ENCODE measurements around the gene LTBP2.

LTBP2 gene

GRCh38 chr14:74577948-74578275 is 34.1 kb downstream of the LTBP2 start:
- H3K4me3 ChIP-seq (ENCODE audit: low read length) = no peak overlapping the region
- H3K9me2 ChIP-seq (replicated peaks; ENCODE audit: control insufficient read depth, low read length) = no peaks in the 10 kb centered on the region
- TF ChIP-seq, protein P1, sequence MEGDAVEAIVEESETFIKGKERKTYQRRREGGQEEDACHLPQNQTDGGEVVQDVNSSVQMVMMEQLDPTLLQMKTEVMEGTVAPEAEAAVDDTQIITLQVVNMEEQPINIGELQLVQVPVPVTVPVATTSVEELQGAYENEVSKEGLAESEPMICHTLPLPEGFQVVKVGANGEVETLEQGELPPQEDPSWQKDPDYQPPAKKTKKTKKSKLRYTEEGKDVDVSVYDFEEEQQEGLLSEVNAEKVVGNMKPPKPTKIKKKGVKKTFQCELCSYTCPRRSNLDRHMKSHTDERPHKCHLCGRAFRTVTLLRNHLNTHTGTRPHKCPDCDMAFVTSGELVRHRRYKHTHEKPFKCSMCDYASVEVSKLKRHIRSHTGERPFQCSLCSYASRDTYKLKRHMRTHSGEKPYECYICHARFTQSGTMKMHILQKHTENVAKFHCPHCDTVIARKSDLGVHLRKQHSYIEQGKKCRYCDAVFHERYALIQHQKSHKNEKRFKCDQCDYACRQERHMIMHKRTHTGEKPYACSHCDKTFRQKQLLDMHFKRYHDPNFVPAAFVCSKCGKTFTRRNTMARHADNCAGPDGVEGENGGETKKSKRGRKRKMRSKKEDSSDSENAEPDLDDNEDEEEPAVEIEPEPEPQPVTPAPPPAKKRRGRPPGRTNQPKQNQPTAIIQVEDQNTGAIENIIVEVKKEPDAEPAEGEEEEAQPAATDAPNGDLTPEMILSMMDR (IDR thresholded peaks at IDR 0.05; ENCODE audit: low read depth, low read length, poor library complexity, severe bottlenecking) = no peak
- no peak for TF ChIP-seq EZH2phosphoT487 (IDR thresholded peaks at IDR 0.05; ENCODE audit: borderline replicate concordance, low read length)
- H3K79me2 ChIP-seq (ENCODE audit: control insufficient read depth, low read length) = no peaks in the 10 kb centered on the region
- peaks cover 4% of the 10 kb centered on the region; the same call in 1 of the 2 replicates for H3K27me3 ChIP-seq (ENCODE audit: control insufficient read depth, low read length)
- no peaks in the 10 kb centered on the region for H3K9me3 ChIP-seq (ENCODE audit: control insufficient read depth, insufficient read depth, low read length)
- H3K27ac ChIP-seq (ENCODE audit: low read depth, low read length) = no peak overlapping the region
- no peak overlapping the region for H3K4me2 ChIP-seq (ENCODE audit: low read length)
- H3F3A ChIP-seq (ENCODE audit: control insufficient read depth, insufficient read depth) = no peaks in the 10 kb centered on the region
- H4K20me1 ChIP-seq (ENCODE audit: control insufficient read depth, insufficient read depth, low read depth, low read length) = no peaks in the 10 kb centered on the region
- no peaks in the 10 kb centered on the region for H3K36me3 ChIP-seq (ENCODE audit: control insufficient read depth, low read length)
- H3K4me1 ChIP-seq (ENCODE audit: control insufficient read depth, low read length) = peaks cover 4% of the 10 kb centered on the region; the same call in 1 of the 2 replicates

DNA sequence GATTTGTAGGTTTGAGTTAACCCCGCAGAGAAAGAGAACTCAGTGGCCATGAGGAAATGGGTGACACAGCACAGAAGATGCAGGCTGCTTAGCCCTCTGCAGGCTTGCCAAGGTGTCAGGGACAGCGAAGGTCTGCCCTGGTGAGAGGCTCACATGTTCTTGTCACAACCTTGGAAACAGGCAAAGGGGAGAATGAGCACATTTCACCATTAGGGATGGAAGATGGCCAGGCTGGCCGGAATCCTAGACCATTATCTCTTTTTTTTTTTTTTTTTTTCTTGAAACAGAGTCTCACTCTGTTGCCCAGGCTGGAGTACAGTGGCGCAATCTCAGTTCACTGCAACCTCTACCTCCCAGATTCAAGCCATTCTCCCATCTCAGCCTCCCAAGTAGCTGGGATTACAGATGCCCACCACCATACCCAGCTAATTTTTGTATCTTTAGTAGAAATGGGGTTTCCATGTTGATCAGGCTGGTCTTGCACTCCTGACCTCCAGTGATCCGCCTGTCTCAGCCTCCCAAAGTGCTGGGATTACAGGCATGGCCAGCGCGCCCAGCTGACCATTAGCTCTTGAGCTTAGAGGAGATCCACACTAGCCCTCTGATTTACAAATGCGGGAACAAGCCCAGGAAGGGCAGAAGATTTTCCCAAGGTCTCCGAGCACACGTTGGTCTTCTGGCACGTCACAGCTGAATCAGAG is 34.6 kb downstream of the LTBP2 start:
- Histone ChIP-seq H3K4me3 (ENCODE audit: low read length) (no peak overlapping the region), H3K4me1 (ENCODE audit: control insufficient read depth, low read length) (peaks cover 4% of the 10 kb centered on the region; the same call in 1 of the 2 replicates), H3K27me3 (ENCODE audit: control insufficient read depth, low read length) (peaks cover 7% of the 10 kb centered on the region; the same call in 1 of the 2 replicates), H3K4me2 (ENCODE audit: low read length) (no peak overlapping the region), H3K9me3 (ENCODE audit: control insufficient read depth, insufficient read depth, low read length) (no peaks in the 10 kb centered on the region), H3F3A (ENCODE audit: control insufficient read depth, insufficient read depth) (no peaks in the 10 kb centered on the region), H3K27ac (ENCODE audit: low read depth, low read length) (no peak overlapping the region), H3K36me3 (ENCODE audit: control insufficient read depth, low read length) (no peaks in the 10 kb centered on the region), H3K79me2 (ENCODE audit: control insufficient read depth, low read length) (no peaks in the 10 kb centered on the region), H4K20me1 (ENCODE audit: control insufficient read depth, insufficient read depth, low read depth, low read length) (no peaks in the 10 kb centered on the region), H3K9me2 (replicated peaks; ENCODE audit: control insufficient read depth, low read length) (no peaks in the 10 kb centered on the region)
- TF ChIP-seq, protein P1 (IDR thresholded peaks at IDR 0.05; ENCODE audit: low read depth, low read length, poor library complexity, severe bottlenecking) = no peak
- no peak for TF ChIP-seq EZH2phosphoT487 (IDR thresholded peaks at IDR 0.05; ENCODE audit: borderline replicate concordance, low read length)

GRCh38 chr14:74575936-74576335 is 36.1 kb downstream of the LTBP2 start:
- Histone ChIP-seq H3K4me1 (ENCODE audit: control insufficient read depth, low read length) (peaks cover 4% of the 10 kb centered on the region; the same call in 1 of the 2 replicates), H3K27ac (ENCODE audit: low read depth, low read length) (no peak overlapping the region), H3K4me3 (ENCODE audit: low read length) (no peak overlapping the region), H4K20me1 (ENCODE audit: control insufficient read depth, insufficient read depth, low read depth, low read length) (no peaks in the 10 kb centered on the region), H3K79me2 (ENCODE audit: control insufficient read depth, low read length) (no peaks in the 10 kb centered on the region), H3K36me3 (ENCODE audit: control insufficient read depth, low read length) (no peaks in the 10 kb centered on the region), H3K9me2 (replicated peaks; ENCODE audit: control insufficient read depth, low read length) (no peaks in the 10 kb centered on the region), H3K27me3 (ENCODE audit: control insufficient read depth, low read length) (peaks cover 11% of the 10 kb centered on the region), H3K9me3 (ENCODE audit: control insufficient read depth, insufficient read depth, low read length) (no peaks in the 10 kb centered on the region), H3F3A (ENCODE audit: control insufficient read depth, insufficient read depth) (no peaks in the 10 kb centered on the region), H3K4me2 (ENCODE audit: low read length) (no peak overlapping the region)
- no peak for TF ChIP-seq EZH2phosphoT487 (IDR thresholded peaks at IDR 0.05; ENCODE audit: borderline replicate concordance, low read length)
- TF ChIP-seq, protein P1 (IDR thresholded peaks at IDR 0.05; ENCODE audit: low read depth, low read length, poor library complexity, severe bottlenecking) = no peak

Measured in DOHH2 (cell line).